MM.1S (cell line): Measurements from ENCODE around the gene RABGAP1L.
"Not testable (repeated sequence)": the region's sequence is repeated elsewhere in the genome, so short reads cannot be mapped to it uniquely, and the experiment has no call there.

ENCODE experiments used
- DNase-seq: peaks from one replicate; pipeline ENCODE4 v3.0.0-alpha.2; 2015
- H2AFZ ChIP-seq: fragments of 300-600 bp; sonication (generic); 2 replicates; pipeline ENCODE4 v1.6.0; 2016; ENCODE audit warnings: antibody characterized with exemption, low read length
- H3F3A ChIP-seq: fragments of 300-600 bp; sonication (generic); 2 replicates; pipeline ENCODE4 v1.6.1; 2016; ENCODE audit warnings: mild to moderate bottlenecking, antibody characterized with exemption, low read length, moderate library complexity, mixed read lengths; ENCODE audit not compliant: insufficient read depth
- H3K27ac ChIP-seq: fragments of 300-600 bp; sonication (generic); 2 replicates; pipeline ENCODE4 v1.5.1; 2016; ENCODE audit warnings: mild to moderate bottlenecking, low read length
- H3K27me3 ChIP-seq: fragments of 300-600 bp; sonication (generic); replicated peaks from 2 replicates; pipeline ENCODE4 v1.6.0; 2016; ENCODE audit warnings: low read length; ENCODE audit not compliant: insufficient read depth
- H3K36me3 ChIP-seq: fragments of 300-600 bp; sonication (generic); replicated peaks from 2 replicates; pipeline ENCODE4 v1.6.1; 2016; ENCODE audit warnings: mild to moderate bottlenecking, low read length, mixed read lengths; ENCODE audit not compliant: insufficient read depth
- H3K4me1 ChIP-seq: fragments of 300-600 bp; sonication (generic); 2 replicates; pipeline ENCODE4 v1.6.1; 2016; ENCODE audit warnings: low read length, mixed read lengths
- H3K4me2 ChIP-seq: fragments of 300-600 bp; sonication (generic); 2 replicates; pipeline ENCODE4 v1.6.0; 2016; ENCODE audit warnings: low read depth, low read length
- H3K4me3 ChIP-seq: fragments of 300-600 bp; sonication (generic); 2 replicates; pipeline ENCODE4 v1.5.1; 2016; ENCODE audit warnings: low read length, mixed read lengths
- H3K79me2 ChIP-seq: fragments of 300-600 bp; sonication (generic); 2 replicates; pipeline ENCODE4 v1.6.1; 2016; ENCODE audit warnings: mixed run types, low read length, mixed read lengths
- H3K9ac ChIP-seq: fragments of 300-600 bp; sonication (generic); 2 replicates; pipeline ENCODE4 v1.6.1; 2016; ENCODE audit warnings: low read length, mixed read lengths
- H3K9me2 ChIP-seq: fragments of 300-600 bp; sonication (generic); replicated peaks from 2 replicates; pipeline ENCODE4 v1.6.1; 2016; ENCODE audit warnings: mild to moderate bottlenecking, low read length, mixed read lengths; ENCODE audit not compliant: insufficient read depth
- H3K9me3 ChIP-seq: fragments of 300-600 bp; sonication (generic); replicated peaks from 2 replicates; pipeline ENCODE4 v1.6.1; 2016; ENCODE audit warnings: mild to moderate bottlenecking, low read length, mixed read lengths; ENCODE audit not compliant: insufficient read depth
- H4K20me1 ChIP-seq: fragments of 300-600 bp; sonication (generic); 2 replicates; pipeline ENCODE4 v1.6.1; 2016; ENCODE audit warnings: mild to moderate bottlenecking, low read length, moderate library complexity, mixed read lengths; ENCODE audit not compliant: insufficient read depth
- EZH2 ChIP-seq: fragments of 300-600 bp; sonication (generic); optimal IDR thresholded peaks from 2 replicates; pipeline ENCODE3; 2017; ENCODE audit warnings: low read depth, mild to moderate bottlenecking, antibody characterized with exemption, low read length, mixed read lengths
- EZH2phosphoT487 ChIP-seq: fragments of 300-600 bp; sonication (generic); IDR thresholded peaks from 2 replicates; pipeline ENCODE4 v1.6.1; 2018; ENCODE audit warnings: antibody characterized with exemption, low read length
- TF ChIP-seq, protein P1 (sequence below): fragments of 300-600 bp; sonication (generic); IDR thresholded peaks from 2 replicates; pipeline ENCODE4 v1.5.1; 2016; ENCODE audit warnings: antibody characterized with exemption, low read length, mixed read lengths

The RABGAP1L gene

DNA sequence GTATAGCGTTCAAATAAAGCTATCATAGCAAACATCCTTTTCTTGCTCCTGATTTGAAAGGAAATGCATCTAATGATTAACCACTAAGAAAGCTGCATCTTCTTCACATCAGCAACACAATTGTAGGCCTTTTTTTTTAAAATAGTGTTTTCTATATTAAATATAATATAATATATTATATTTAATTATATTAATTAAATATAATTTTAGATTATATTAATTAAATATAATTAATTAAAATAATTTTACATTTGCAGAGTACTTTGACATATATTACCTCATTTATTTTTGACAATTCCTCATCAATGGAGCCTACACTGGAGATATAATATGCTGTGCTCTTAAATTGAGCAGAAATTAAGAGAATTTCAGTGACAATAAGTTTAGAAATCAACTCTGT lies 481.5 kb downstream of the RABGAP1L start:
- H4K20me1 ChIP-seq = no peaks in the 10 kb centered on the region
- H3K27me3 ChIP-seq = no peaks in the 10 kb centered on the region
- no peak overlapping the region for H3K9ac ChIP-seq
- H3K36me3 ChIP-seq = no peaks in the 10 kb centered on the region
- no peak overlapping the region for H3K27ac ChIP-seq
- no peak for DNase-seq
- H3K9me2 ChIP-seq = no peaks in the 10 kb centered on the region
- H3K9me3 ChIP-seq = no peaks in the 10 kb centered on the region
- H3K4me3 ChIP-seq = no peak overlapping the region
- no peaks in the 10 kb centered on the region for H3K4me1 ChIP-seq
- no peak overlapping the region for H3K4me2 ChIP-seq
- no peak overlapping the region for H2AFZ ChIP-seq
- H3F3A ChIP-seq = no peaks in the 10 kb centered on the region
- no peaks in the 10 kb centered on the region for H3K79me2 ChIP-seq
- TF ChIP-seq EZH2 = no peak
- TF ChIP-seq EZH2phosphoT487 = no peak
- TF ChIP-seq, protein P1, sequence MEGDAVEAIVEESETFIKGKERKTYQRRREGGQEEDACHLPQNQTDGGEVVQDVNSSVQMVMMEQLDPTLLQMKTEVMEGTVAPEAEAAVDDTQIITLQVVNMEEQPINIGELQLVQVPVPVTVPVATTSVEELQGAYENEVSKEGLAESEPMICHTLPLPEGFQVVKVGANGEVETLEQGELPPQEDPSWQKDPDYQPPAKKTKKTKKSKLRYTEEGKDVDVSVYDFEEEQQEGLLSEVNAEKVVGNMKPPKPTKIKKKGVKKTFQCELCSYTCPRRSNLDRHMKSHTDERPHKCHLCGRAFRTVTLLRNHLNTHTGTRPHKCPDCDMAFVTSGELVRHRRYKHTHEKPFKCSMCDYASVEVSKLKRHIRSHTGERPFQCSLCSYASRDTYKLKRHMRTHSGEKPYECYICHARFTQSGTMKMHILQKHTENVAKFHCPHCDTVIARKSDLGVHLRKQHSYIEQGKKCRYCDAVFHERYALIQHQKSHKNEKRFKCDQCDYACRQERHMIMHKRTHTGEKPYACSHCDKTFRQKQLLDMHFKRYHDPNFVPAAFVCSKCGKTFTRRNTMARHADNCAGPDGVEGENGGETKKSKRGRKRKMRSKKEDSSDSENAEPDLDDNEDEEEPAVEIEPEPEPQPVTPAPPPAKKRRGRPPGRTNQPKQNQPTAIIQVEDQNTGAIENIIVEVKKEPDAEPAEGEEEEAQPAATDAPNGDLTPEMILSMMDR = no peak

DNA sequence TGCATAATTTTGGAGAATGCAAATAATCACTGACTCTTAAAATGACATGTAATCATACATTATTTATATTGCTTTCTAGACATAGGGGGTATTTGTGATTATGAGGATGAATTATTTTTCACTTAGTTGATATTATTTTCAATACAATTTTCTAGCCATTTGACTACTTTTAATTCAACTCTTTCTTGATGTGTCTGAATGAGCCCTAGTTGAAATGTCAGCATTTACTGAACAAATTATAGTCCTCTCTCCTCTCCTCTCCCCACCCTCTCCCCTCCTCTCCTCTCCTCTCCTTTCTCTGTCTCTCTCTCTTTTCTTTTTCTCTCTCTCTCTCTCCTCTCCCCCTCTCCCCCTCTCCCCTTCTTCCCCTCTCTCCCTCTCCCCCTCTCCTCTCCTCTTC lies 483.1 kb downstream of the RABGAP1L start:
- Histone ChIP-seq H3F3A (no peaks in the 10 kb centered on the region), H3K9me2 (no peaks in the 10 kb centered on the region), H3K27ac (no peak overlapping the region), H3K4me1 (no peaks in the 10 kb centered on the region), H3K9me3 (no peaks in the 10 kb centered on the region), H3K4me3 (no peak overlapping the region), H3K79me2 (no peaks in the 10 kb centered on the region), H3K4me2 (no peak overlapping the region), H3K27me3 (no peaks in the 10 kb centered on the region), H3K9ac (no peak overlapping the region), H4K20me1 (no peaks in the 10 kb centered on the region), H2AFZ (no peak overlapping the region), H3K36me3 (no peaks in the 10 kb centered on the region)
- TF ChIP-seq, protein P1 = no peak
- TF ChIP-seq EZH2 (no peak), EZH2phosphoT487 (no peak)
- no peak for DNase-seq

DNA sequence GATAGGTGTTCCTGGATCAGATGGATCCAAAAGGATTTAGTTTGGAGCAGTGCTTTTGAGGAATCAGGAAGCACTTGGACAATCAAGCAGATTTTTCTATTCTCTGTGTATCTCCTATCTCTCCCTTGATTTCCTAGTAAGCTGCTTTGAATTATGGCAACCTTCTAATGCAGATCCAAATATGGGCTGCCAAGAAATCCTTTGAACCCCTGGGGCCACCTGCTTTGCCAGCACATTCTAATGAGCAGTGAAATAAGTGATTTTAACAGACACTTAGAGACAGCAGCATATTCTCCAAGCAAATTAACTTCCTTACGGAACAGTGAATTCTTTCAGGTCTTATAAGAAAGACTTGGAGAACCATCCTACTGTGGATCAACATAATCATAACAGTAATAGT lies 483.9 kb downstream of the RABGAP1L start:
- no peak for DNase-seq
- Histone ChIP-seq H2AFZ (no peak overlapping the region), H3K4me1 (no peaks in the 10 kb centered on the region), H3K9ac (no peak overlapping the region), H3K4me3 (no peak overlapping the region), H3K27ac (no peak overlapping the region), H3F3A (no peaks in the 10 kb centered on the region), H3K79me2 (no peaks in the 10 kb centered on the region), H3K9me3 (no peaks in the 10 kb centered on the region), H3K36me3 (no peaks in the 10 kb centered on the region), H4K20me1 (no peaks in the 10 kb centered on the region), H3K27me3 (no peaks in the 10 kb centered on the region), H3K4me2 (no peak overlapping the region), H3K9me2 (no peaks in the 10 kb centered on the region)
- TF ChIP-seq EZH2phosphoT487 = no peak
- TF ChIP-seq, protein P1 = no peak

DNA sequence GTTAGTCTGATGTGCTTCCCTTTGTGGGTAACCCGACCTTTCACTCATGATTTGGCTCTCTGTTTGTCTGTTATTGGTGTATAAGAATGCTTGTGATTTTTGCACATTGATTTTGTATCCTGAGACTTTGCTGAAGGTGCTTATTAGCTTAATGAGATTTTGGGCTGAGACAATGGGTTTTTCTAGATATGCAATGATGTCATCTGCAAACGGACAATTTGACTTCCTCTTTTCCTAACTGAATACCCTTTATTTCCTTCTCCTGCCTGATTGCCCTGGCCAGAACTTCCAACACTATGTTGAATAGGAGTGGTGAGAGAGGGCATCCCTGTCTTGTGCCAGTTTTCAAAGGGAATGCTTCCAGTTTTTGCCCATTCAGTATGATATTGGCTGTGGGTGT lies 490.3 kb downstream of the RABGAP1L start:
- not testable (repeated sequence) for H3K27ac ChIP-seq, H3F3A ChIP-seq, H3K4me3 ChIP-seq, H3K9me2 ChIP-seq, H3K4me2 ChIP-seq, H3K9ac ChIP-seq, DNase-seq, H3K36me3 ChIP-seq, H2AFZ ChIP-seq, H3K9me3 ChIP-seq, H4K20me1 ChIP-seq, H3K79me2 ChIP-seq, H3K4me1 ChIP-seq, H3K27me3 ChIP-seq
